Uterus (tissue), 4 donors: ENCODE measurements around the gene MYMX. TPM values are rescaled to one million over a fixed set of nuclear protein-coding genes. Genes with fewer than 3 reads are reported as not detected.
"Not testable (repeated sequence)": the region's sequence is repeated elsewhere in the genome, so short reads cannot be mapped to it uniquely, and the experiment has no call there.

Experiments
- DNase-seq, 2 donors: peaks; one replicate each; pipeline ENCODE4 v3.0.0-alpha.2; 2019 to 2020
- H3K27ac ChIP-seq, 2 donors: fragments of 200-600 bp; sonication (generic); 1 replicate in 1 of 2; 2 replicates in 1 of 2; pipeline ENCODE4 v1.5.1; 2016 to 2018
- H3K27me3 ChIP-seq, 2 donors: fragments of 200-600 bp; sonication (generic); one replicate each; pipeline ENCODE4 v1.5.1; 2018 to 2019; ENCODE audit warnings: control low read depth in 1 of 2
- H3K36me3 ChIP-seq, 2 donors: fragments of 200-600 bp; sonication (generic); one replicate each; pipeline ENCODE4 v1.5.1; 2019; ENCODE audit warnings: control low read depth in 1 of 2
- H3K4me1 ChIP-seq, 2 donors: fragments of 200-600 bp; sonication (generic); one replicate each; pipeline ENCODE4 v1.5.1; 2018 to 2019; ENCODE audit warnings: control low read depth in 1 of 2
- H3K4me3 ChIP-seq, 2 donors: fragments of 200-600 bp; sonication (generic); 1 replicate in 1 of 2; 2 replicates in 1 of 2; pipeline ENCODE4 v1.5.1; 2018 to 2019; ENCODE audit warnings: mild to moderate bottlenecking in 1 of 2
- H3K9me3 ChIP-seq, 2 donors: fragments of 200-600 bp; sonication (generic); one replicate each; pipeline ENCODE4 v1.5.1; 2019; ENCODE audit warnings: control low read depth in 1 of 2
- CTCF ChIP-seq, 4 experiments: fragments of 200-600 bp in 2 of 4; fragments of 450-650 bp in 2 of 4; sonication (generic) in 2 of 4; IDR thresholded peaks; one replicate each; pipeline ENCODE4 v1.5.1; 2016 to 2019; ENCODE audit warnings: antibody characterized with exemption in 4 of 4, mild to moderate bottlenecking in 2 of 4, moderate library complexity in 1 of 4
- POLR2A ChIP-seq, 2 donors: fragments of 450-650 bp; IDR thresholded peaks; one replicate each; pipeline ENCODE4 v1.6.1; 2016; ENCODE audit warnings: antibody characterized with exemption in 2 of 2, mild to moderate bottlenecking in 1 of 2, moderate library complexity in 1 of 2
- intact Hi-C: fragments of 100-400 bp; cut with DNase I; formaldehyde crosslinking; loops from one replicate; pipeline ENCODE4 v1.15.1; 2023; ENCODE audit warnings: low total_unique reads
- total RNA-seq, 4 donors: library from RNA; depleted of rRNA in 3 of 4; stranded (reverse); fragments of >200 nt in 3 of 4; gene quantifications; one replicate each; pipeline versions ENCODE4 v1.1.0 to v1.2.4, GENCODE V29; 2014 to 2023
- donor health status: DM: yes; HTN: yes; CAD: no.

The MYMX gene
- total RNA-seq, 4 donors from 2014 or later, result not detected

GRCh38 chr6:44194326-44194725, 22.4 kb upstream of the MYMX start:
- H3K4me1 ChIP-seq, result no peaks in the 10 kb centered on the region
- no peak for DNase-seq
- H3K27ac ChIP-seq, result no peak overlapping the region
- H3K4me3 ChIP-seq, result no peak overlapping the region
- TF ChIP-seq POLR2A (IDR thresholded peaks at IDR 0.05) (no peak), CTCF (IDR thresholded peaks at IDR 0.05) (no peak)
- H3K27me3 ChIP-seq, result no peaks in the 10 kb centered on the region
- no peaks in the 10 kb centered on the region for H3K9me3 ChIP-seq
- intact Hi-C loops, result no loop called here
- no peaks in the 10 kb centered on the region for H3K36me3 ChIP-seq

- intact Hi-C loops, result not testable (repeated sequence)
Measured at GRCh38 chr6:44196351-44196750, 20.4 kb upstream of the MYMX start.

GRCh38 chr6:44198684-44199083, 18.0 kb upstream of the MYMX start:
- Histone ChIP-seq H3K27me3 (no peaks in the 10 kb centered on the region), H3K4me3 (no peak overlapping the region), H3K9me3 (no peaks in the 10 kb centered on the region), H3K4me1 (no peaks in the 10 kb centered on the region), H3K27ac (no peak overlapping the region), H3K36me3 (no peaks in the 10 kb centered on the region)
- DNase-seq, result no peak
- intact Hi-C loops, result no loop called here
- TF ChIP-seq CTCF (IDR thresholded peaks at IDR 0.05) (no peak), POLR2A (IDR thresholded peaks at IDR 0.05) (no peak)

More at GRCh38 chr6:44196351-44196750, 20.4 kb upstream of the MYMX start:
- H3K9me3 ChIP-seq, H3K36me3 ChIP-seq, H3K4me3 ChIP-seq, H3K27me3 ChIP-seq, DNase-seq, H3K27ac ChIP-seq, H3K4me1 ChIP-seq: not testable (repeated sequence)

GRCh38 chr6:44199883-44200282, 16.8 kb upstream of the MYMX start:
- no peaks in the 10 kb centered on the region for H3K9me3 ChIP-seq
- H3K36me3 ChIP-seq, result no peaks in the 10 kb centered on the region
- H3K4me1 ChIP-seq, result no peaks in the 10 kb centered on the region
- H3K27me3 ChIP-seq, result no peaks in the 10 kb centered on the region
- no peak for TF ChIP-seq CTCF (IDR thresholded peaks at IDR 0.05)
- TF ChIP-seq POLR2A (IDR thresholded peaks at IDR 0.05), result no peak
- H3K4me3 ChIP-seq, result no peak overlapping the region
- DNase-seq, result no peak
- no peak overlapping the region for H3K27ac ChIP-seq
- intact Hi-C loops, result no loop called here

- Histone ChIP-seq H3K27ac (no peak overlapping the region), H3K4me3 (no peak overlapping the region), H3K4me1 (no peaks in the 10 kb centered on the region), H3K27me3 (no peaks in the 10 kb centered on the region), H3K9me3 (no peaks in the 10 kb centered on the region), H3K36me3 (no peaks in the 10 kb centered on the region)
- intact Hi-C loops, result no loop called here
- no peak for DNase-seq
- no peak for TF ChIP-seq CTCF (IDR thresholded peaks at IDR 0.05)
- TF ChIP-seq POLR2A (IDR thresholded peaks at IDR 0.05), result no peak
Measured at GRCh38 chr6:44201200-44201599, 15.5 kb upstream of the MYMX start.

- H3K9me3 ChIP-seq, result no peaks in the 10 kb centered on the region
- no peaks in the 10 kb centered on the region for H3K27me3 ChIP-seq
- no peak overlapping the region for H3K4me3 ChIP-seq
- no peak overlapping the region for H3K27ac ChIP-seq
- no peak for TF ChIP-seq CTCF (IDR thresholded peaks at IDR 0.05)
- no peak for TF ChIP-seq POLR2A (IDR thresholded peaks at IDR 0.05)
- H3K36me3 ChIP-seq, result no peaks in the 10 kb centered on the region
- intact Hi-C loops, result no loop called here
- H3K4me1 ChIP-seq, result no peaks in the 10 kb centered on the region
- no peak for DNase-seq
Measured at GRCh38 chr6:44201638-44202303, 15.0 kb upstream of the MYMX start.
